ENCODE measurements around the gene IL4R. TPM values are rescaled to one million over a fixed set of nuclear protein-coding genes. Genes with fewer than 3 reads are reported as not detected.

The IL4R gene
- total RNA-seq, 6 experiments from 2014 or later: 20.0 to 27.0 (median 23.2) TPM

DNA sequence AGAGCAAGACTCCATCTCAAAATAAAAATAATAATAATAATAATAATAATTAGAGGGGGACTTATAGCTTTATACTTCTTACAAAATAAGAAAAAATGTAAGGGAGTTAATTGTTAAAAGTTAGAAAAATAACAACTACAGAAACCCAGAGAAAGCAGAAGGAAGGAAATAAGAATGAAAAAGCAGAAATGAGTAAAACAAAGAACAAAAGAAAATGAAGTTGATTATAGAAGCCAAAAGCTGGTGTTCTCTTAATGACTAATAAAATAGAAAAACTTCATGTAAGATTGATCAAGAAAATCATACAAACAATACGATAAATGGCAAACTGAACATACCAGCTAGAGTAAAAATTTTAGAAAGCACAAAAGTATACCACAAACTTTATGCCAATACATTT, 38.4 kb upstream of the IL4R start:
- no peaks in the 10 kb centered on the region for H3K27me3 Mint-ChIP-seq (ENCODE audit: insufficient read depth)
- no peak for DNase-seq
- H3K4me3 Mint-ChIP-seq: no peak overlapping the region

DNA sequence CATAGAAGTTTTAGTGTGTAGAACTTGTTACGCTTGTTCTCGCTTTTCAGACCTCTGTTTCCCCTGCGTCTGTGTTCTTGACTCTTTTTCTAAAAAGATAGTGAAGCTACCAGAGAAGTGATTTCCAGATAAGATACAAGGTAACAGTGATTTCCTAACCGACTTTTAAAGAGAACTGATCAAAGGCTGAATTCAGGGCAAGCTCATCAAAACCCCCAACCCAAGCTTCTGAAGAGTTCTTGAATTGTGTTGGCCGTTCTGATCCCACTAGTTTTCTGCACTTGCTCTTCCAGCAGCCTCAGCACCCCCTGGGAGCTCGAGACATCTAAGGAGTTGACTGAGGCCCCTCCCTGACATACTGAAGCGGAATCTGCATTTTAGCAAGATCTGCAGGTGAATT, 32.5 kb upstream of the IL4R start:
- TF ChIP-seq CTCF (IDR thresholded peaks at IDR 0.05): no peak
- Mint-ChIP-seq H3K36me3 (ENCODE audit: low read depth) (peaks cover 16% of the 10 kb centered on the region), H3K27me3 (ENCODE audit: insufficient read depth) (no peaks in the 10 kb centered on the region; the same call in 1 of the 2 replicates), H3K27ac (no peak overlapping the region), H3K4me1 (ENCODE audit: low read depth) (peaks cover 18% of the 10 kb centered on the region), H3K9me3 (peaks cover 14% of the 10 kb centered on the region), H3K4me3 (no peak overlapping the region)
- no peak for DNase-seq

More for the DNA sequence above, 38.4 kb upstream of the IL4R start:
- H3K9me3 Mint-ChIP-seq: no peaks in the 10 kb centered on the region
- no peak overlapping the region for H3K27ac Mint-ChIP-seq
- peaks cover 24% of the 10 kb centered on the region for H3K4me1 Mint-ChIP-seq (ENCODE audit: low read depth)
- no peak for TF ChIP-seq CTCF (IDR thresholded peaks at IDR 0.05)
- H3K36me3 Mint-ChIP-seq (ENCODE audit: low read depth): peaks cover 7% of the 10 kb centered on the region

- Mint-ChIP-seq H3K9me3 (peaks cover 23% of the 10 kb centered on the region), H3K36me3 (ENCODE audit: low read depth) (peaks cover 23% of the 10 kb centered on the region), H3K27ac (no peak overlapping the region), H3K27me3 (ENCODE audit: insufficient read depth) (peaks cover under 1% of the 10 kb centered on the region; the same call in 1 of the 2 replicates), H3K4me1 (ENCODE audit: low read depth) (peaks cover 50% of the 10 kb centered on the region), H3K4me3 (no peak overlapping the region)
- no peak for TF ChIP-seq CTCF (IDR thresholded peaks at IDR 0.05)
- no peak for DNase-seq
Measured at GRCh38 chr16:27284865-27285675, 28.7 kb upstream of the IL4R start.

- no peak for DNase-seq
Measured at GRCh38 chr16:27285676-27286196, 28.0 kb upstream of the IL4R start.

GRCh38 chr16:27286451-27286850, 27.3 kb upstream of the IL4R start:
- TF ChIP-seq CTCF (IDR thresholded peaks at IDR 0.05): no peak
- Mint-ChIP-seq H3K27me3 (ENCODE audit: insufficient read depth) (peaks cover 2% of the 10 kb centered on the region; the same call in 1 of the 2 replicates), H3K27ac (peak overlapping the region; percentile 92), H3K36me3 (ENCODE audit: low read depth) (peaks cover 23% of the 10 kb centered on the region), H3K9me3 (peaks cover 23% of the 10 kb centered on the region), H3K4me1 (ENCODE audit: low read depth) (peaks cover 55% of the 10 kb centered on the region), H3K4me3 (no peak overlapping the region; the same call in 1 of the 2 replicates)
- peak; percentile 88 for DNase-seq

More at GRCh38 chr16:27285676-27286196, 28.0 kb upstream of the IL4R start:
- H3K9me3 Mint-ChIP-seq: peaks cover 23% of the 10 kb centered on the region
- no peak for TF ChIP-seq CTCF (IDR thresholded peaks at IDR 0.05)
- no peak overlapping the region for H3K4me3 Mint-ChIP-seq
- peaks cover 2% of the 10 kb centered on the region; the same call in 1 of the 2 replicates for H3K27me3 Mint-ChIP-seq (ENCODE audit: insufficient read depth)
- H3K27ac Mint-ChIP-seq: peak overlapping the region; percentile 92
- peaks cover 23% of the 10 kb centered on the region for H3K36me3 Mint-ChIP-seq (ENCODE audit: low read depth)
- peaks cover 55% of the 10 kb centered on the region for H3K4me1 Mint-ChIP-seq (ENCODE audit: low read depth)

All from HFFc6 (cell line).